Measurements from ENCODE around the gene GMCL2.

GMCL2 gene

DNA sequence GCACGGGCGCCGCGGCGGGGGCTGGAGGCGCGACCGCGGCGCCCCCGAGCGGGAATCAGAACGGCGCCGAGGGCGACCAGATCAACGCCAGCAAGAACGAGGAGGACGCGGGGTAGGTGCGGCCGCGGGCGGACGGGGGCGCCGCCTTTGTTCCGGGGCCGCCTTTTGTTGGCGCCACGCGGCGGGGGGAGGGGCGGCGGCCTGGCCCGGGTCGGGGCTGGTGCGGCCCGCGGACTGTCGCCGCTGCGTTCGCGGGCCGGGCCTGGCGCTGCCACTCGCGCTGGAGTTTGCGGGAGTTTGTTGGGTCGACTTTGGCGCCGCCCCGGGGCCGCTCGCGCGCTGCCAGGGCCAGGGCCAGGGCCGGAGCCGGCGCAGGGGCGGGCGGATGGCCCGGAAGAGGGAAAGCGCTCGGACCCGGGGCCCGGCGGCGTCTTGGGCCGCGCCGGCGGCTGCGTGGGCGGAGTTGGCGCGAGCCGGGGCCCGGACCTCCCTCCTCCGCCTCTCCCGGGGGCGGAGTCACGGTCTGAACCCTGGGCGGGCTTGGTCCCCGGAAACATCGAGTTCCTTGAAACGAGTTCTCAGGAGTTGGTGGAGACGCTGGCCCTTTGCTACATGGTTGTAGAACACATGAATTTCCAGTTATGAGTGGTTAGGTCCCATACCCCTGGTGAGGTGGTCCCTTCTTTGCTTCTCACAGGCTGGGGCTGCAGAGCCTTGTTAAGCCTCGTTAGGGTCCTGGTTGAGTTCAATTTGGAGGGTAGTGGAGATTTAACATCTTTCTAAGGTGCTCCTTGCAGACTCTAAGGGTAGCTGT lies 18.0 kb upstream of the GMCL2 start:
- peak overlapping the region; percentile 78 for H3K27ac ChIP-seq (ENCODE audit: low read depth, low read length)
- H3K27me3 ChIP-seq (ENCODE audit: insufficient read depth, low read length) = peaks cover 3% of the 10 kb centered on the region
- peak overlapping the region; percentile 89 for H2BK5ac ChIP-seq (ENCODE audit: low read depth, low read length, poor library complexity)
- peak overlapping the region; percentile 94 for H3K4ac ChIP-seq (ENCODE audit: low read depth, low read length)
- peak overlapping the region; percentile 97 for H3K14ac ChIP-seq (ENCODE audit: low read length)
- H3K23ac ChIP-seq (ENCODE audit: low read length) = no peak overlapping the region
- H3K79me2 ChIP-seq (ENCODE audit: control insufficient read depth, insufficient read depth, low read length, poor library complexity) = peaks cover 26% of the 10 kb centered on the region
- peak overlapping the region; percentile 88 for H4K91ac ChIP-seq (ENCODE audit: low read depth, low read length)
- H4K12ac ChIP-seq (ENCODE audit: low read depth, low read length) = peak overlapping the region; percentile 92
- H3K4me2 ChIP-seq (ENCODE audit: low read length) = peak overlapping the region; percentile 55
- H3K36me3 ChIP-seq (ENCODE audit: control insufficient read depth in 1 of 2, insufficient read depth in 2 of 2, low read length in 2 of 2) = peaks cover 34 to 41% of the 10 kb centered on the region in 2 experiments
- peak overlapping the region; percentile 72 for H2BK120ac ChIP-seq (ENCODE audit: insufficient read depth, low read length, poor library complexity)
- WGBS (ENCODE audit: extremely low coverage, insufficient coverage, insufficient read length) = no CpG with 5 or more reads among the region's 90 CpGs
- H3K18ac ChIP-seq (ENCODE audit: low read length) = peak overlapping the region; percentile 80
- peak overlapping the region; percentile 100 for H3K4me3 ChIP-seq (ENCODE audit: low read depth, low read length)
- DNase-seq = peak in 1 of 2 donors; percentile 70
- H3K9ac ChIP-seq (ENCODE audit: low read length) = peak overlapping the region; percentile 100
- peak overlapping the region; percentile 93 for H4K8ac ChIP-seq (ENCODE audit: low read depth, low read length)
- no peaks in the 10 kb centered on the region for H3K9me3 ChIP-seq (ENCODE audit: insufficient read depth, low read depth, low read length)
- no peak overlapping the region for H2BK12ac ChIP-seq (ENCODE audit: low read length)
- H2AK5ac ChIP-seq (ENCODE audit: low read length) = peak overlapping the region; percentile 95
- H2AFZ ChIP-seq (ENCODE audit: insufficient read depth, low read length, poor library complexity) = peak overlapping the region; percentile 74
- H3K4me1 ChIP-seq (ENCODE audit: control insufficient read depth in 1 of 2, insufficient read depth in 2 of 2, low read length in 2 of 2) = peaks cover 0 to 13% of the 10 kb centered on the region in 2 experiments
- H3K79me1 ChIP-seq (ENCODE audit: low read length) = peaks cover 11% of the 10 kb centered on the region

DNA sequence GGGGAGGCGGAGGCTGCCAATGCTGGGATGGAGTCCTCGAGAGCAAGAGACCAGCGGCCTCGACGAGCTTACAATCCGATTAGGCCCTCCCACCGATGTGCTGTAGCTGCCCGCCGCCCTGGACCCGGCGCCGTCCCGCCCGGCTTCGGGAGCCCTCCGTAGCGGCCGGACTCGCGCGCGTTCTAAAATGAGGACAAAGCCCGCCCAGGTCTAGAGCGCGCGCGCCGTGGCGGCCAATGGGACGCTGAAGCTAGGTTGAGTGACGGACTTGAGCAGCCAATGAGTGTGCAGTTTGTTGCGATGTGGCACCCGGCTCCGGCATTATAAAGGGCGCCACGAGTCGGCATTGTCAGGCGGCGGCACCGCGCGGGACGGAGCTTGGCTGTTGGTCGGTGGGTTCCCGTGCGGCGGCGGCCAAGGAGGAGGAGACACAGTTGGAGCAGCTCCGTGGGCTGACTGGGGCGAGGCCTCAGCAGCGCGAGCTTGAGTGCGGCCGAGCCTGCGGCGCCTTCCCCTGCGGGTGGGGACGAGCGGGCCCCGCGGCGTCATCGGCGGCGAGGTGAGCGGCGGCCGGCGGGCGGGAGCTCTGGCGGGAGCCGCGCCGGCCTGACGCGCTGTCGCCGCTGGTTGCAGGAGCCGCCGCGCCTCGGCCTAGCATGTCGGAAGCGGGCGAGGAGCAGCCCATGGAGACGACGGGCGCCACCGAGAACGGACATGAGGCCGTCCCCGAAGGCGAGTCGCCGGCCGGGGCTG lies 17.2 kb upstream of the GMCL2 start, which contains the start of gene HNRNPAB:
Gene HNRNPAB (plus strand): TSS at position 352 of the 753 bp plus-strand sequence. CDS start 305 bp downstream, at position 657.
- Histone ChIP-seq H3K36me3 (ENCODE audit: control insufficient read depth in 1 of 2, insufficient read depth in 2 of 2, low read length in 2 of 2) (peaks cover 26 to 33% of the 10 kb centered on the region in 2 experiments), H3K18ac (ENCODE audit: low read length) (peak within 1 kb of the TSS; percentile 80), H3K9ac (ENCODE audit: low read length) (peak within 1 kb of the TSS; percentile 100), H3K23ac (ENCODE audit: low read length) (no peak within 1 kb of the TSS), H3K79me2 (ENCODE audit: control insufficient read depth, insufficient read depth, low read length, poor library complexity) (peaks cover 26% of the 10 kb centered on the region), H3K9me3 (ENCODE audit: insufficient read depth, low read depth, low read length) (no peaks in the 10 kb centered on the region), H3K4me2 (ENCODE audit: low read length) (peak within 1 kb of the TSS; percentile 96), H4K91ac (ENCODE audit: low read depth, low read length) (peak within 1 kb of the TSS; percentile 88), H2BK120ac (ENCODE audit: insufficient read depth, low read length, poor library complexity) (peak within 1 kb of the TSS; percentile 72), H4K12ac (ENCODE audit: low read depth, low read length) (peak within 1 kb of the TSS; percentile 92), H2BK12ac (ENCODE audit: low read length) (no peak within 1 kb of the TSS), H3K14ac (ENCODE audit: low read length) (peak within 1 kb of the TSS; percentile 97), H4K8ac (ENCODE audit: low read depth, low read length) (peak within 1 kb of the TSS; percentile 93), H3K27ac (ENCODE audit: low read depth, low read length) (peak within 1 kb of the TSS; percentile 78), H2AK5ac (ENCODE audit: low read length) (peak within 1 kb of the TSS; percentile 95), H3K79me1 (ENCODE audit: low read length) (peaks cover 11% of the 10 kb centered on the region), H2BK5ac (ENCODE audit: low read depth, low read length, poor library complexity) (peak within 1 kb of the TSS; percentile 89), H2AFZ (ENCODE audit: insufficient read depth, low read length, poor library complexity) (peak within 1 kb of the TSS; percentile 92), H3K4me3 (ENCODE audit: low read depth, low read length) (peak within 1 kb of the TSS; percentile 100), H3K4me1 (ENCODE audit: control insufficient read depth in 1 of 2, insufficient read depth in 2 of 2, low read length in 2 of 2) (peaks cover 0 to 13% of the 10 kb centered on the region in 2 experiments), H3K27me3 (ENCODE audit: insufficient read depth, low read length) (peaks cover 3% of the 10 kb centered on the region), H3K4ac (ENCODE audit: low read depth, low read length) (peak within 1 kb of the TSS; percentile 94)
- WGBS (ENCODE audit: extremely low coverage, insufficient coverage, insufficient read length) = no CpG with 5 or more reads among the region's 96 CpGs
- DNase-seq = peak; percentile 96 to 99

DNA sequence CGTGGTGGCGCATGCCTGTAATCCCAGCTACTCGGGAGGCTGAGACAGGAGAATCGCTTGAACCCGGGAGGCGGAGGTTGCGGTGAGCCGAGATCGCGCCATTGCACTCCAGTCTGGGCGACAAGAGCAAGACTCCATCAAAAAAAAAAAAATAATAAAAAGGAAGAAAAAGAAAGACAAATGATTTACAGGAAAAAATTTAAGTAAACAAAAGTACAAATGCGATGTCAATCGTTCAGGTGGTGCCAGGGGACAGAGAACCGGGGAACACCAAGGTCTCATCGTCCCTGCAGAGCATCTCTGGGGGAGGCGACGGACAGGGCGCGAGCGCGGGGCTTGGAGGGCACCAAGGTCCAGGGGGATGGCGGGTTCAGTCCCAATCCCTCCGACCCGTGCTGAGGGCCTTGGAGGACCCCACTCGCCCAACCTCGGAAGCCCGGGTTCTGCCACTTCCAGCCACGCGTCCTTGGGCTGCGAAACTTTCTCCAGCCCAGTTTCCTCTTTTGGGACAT lies 16.6 kb upstream of the GMCL2 start:
- Histone ChIP-seq H3K23ac (ENCODE audit: low read length) (no peak overlapping the region), H3K9me3 (ENCODE audit: insufficient read depth, low read depth, low read length) (no peaks in the 10 kb centered on the region), H2BK12ac (ENCODE audit: low read length) (no peak overlapping the region), H3K36me3 (ENCODE audit: control insufficient read depth in 1 of 2, insufficient read depth in 2 of 2, low read length in 2 of 2) (peaks cover 20 to 27% of the 10 kb centered on the region in 2 experiments), H3K27me3 (ENCODE audit: insufficient read depth, low read length) (peaks cover 3% of the 10 kb centered on the region), H3K14ac (ENCODE audit: low read length) (peak overlapping the region; percentile 25), H2BK120ac (ENCODE audit: insufficient read depth, low read length, poor library complexity) (peak overlapping the region; percentile 2), H3K4me1 (ENCODE audit: control insufficient read depth in 1 of 2, insufficient read depth in 2 of 2, low read length in 2 of 2) (peaks cover 0 to 13% of the 10 kb centered on the region in 2 experiments), H2AK5ac (ENCODE audit: low read length) (no peak overlapping the region), H3K79me1 (ENCODE audit: low read length) (peaks cover 11% of the 10 kb centered on the region), H3K9ac (ENCODE audit: low read length) (peak overlapping the region; percentile 89), H4K8ac (ENCODE audit: low read depth, low read length) (peak overlapping the region; percentile 43), H2BK5ac (ENCODE audit: low read depth, low read length, poor library complexity) (peak overlapping the region; percentile 10), H3K18ac (ENCODE audit: low read length) (peak overlapping the region; percentile 12), H4K91ac (ENCODE audit: low read depth, low read length) (peak overlapping the region; percentile 52), H3K79me2 (ENCODE audit: control insufficient read depth, insufficient read depth, low read length, poor library complexity) (peaks cover 26% of the 10 kb centered on the region), H3K4ac (ENCODE audit: low read depth, low read length) (peak overlapping the region; percentile 7), H3K27ac (ENCODE audit: low read depth, low read length) (peak overlapping the region; percentile 20), H3K4me2 (ENCODE audit: low read length) (peak overlapping the region; percentile 96), H4K12ac (ENCODE audit: low read depth, low read length) (peak overlapping the region; percentile 73), H3K4me3 (ENCODE audit: low read depth, low read length) (peak overlapping the region; percentile 75), H2AFZ (ENCODE audit: insufficient read depth, low read length, poor library complexity) (peak overlapping the region; percentile 92)
- no CpG with 5 or more reads among the region's 30 CpGs for whole genome bisulfite sequencing (ENCODE audit: extremely low coverage, insufficient coverage, insufficient read length)
- no peak for DNase-seq

DNA sequence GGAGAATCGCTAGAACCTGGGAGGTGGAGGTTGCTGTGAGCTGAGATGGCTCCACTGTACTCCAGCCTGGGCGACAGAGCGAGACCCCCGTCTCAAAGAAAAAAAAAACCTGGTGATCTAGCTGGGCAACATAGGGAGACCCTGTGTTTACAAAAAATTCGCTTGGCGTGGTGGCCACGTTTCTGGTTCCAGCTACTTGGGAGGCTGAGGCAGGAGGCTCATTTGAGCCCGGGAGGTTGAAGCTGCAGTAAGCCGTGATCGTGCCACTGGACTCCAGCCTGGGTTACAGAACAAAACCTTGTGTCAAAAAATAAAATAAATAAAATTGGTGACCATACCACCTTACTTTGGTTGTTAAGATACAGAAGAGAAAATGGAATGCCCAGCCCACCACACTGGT lies 15.4 kb upstream of the GMCL2 start:
- no peak overlapping the region for H3K4me2 ChIP-seq (ENCODE audit: low read length)
- H3K79me2 ChIP-seq (ENCODE audit: control insufficient read depth, insufficient read depth, low read length, poor library complexity) = peaks cover 26% of the 10 kb centered on the region
- H2BK5ac ChIP-seq (ENCODE audit: low read depth, low read length, poor library complexity) = no peak overlapping the region
- H3K23ac ChIP-seq (ENCODE audit: low read length) = no peak overlapping the region
- H4K8ac ChIP-seq (ENCODE audit: low read depth, low read length) = no peak overlapping the region
- no peak overlapping the region for H2BK12ac ChIP-seq (ENCODE audit: low read length)
- no peak overlapping the region for H4K91ac ChIP-seq (ENCODE audit: low read depth, low read length)
- H3K9ac ChIP-seq (ENCODE audit: low read length) = no peak overlapping the region
- no peak overlapping the region for H3K4ac ChIP-seq (ENCODE audit: low read depth, low read length)
- H3K14ac ChIP-seq (ENCODE audit: low read length) = no peak overlapping the region
- peaks cover 11% of the 10 kb centered on the region for H3K79me1 ChIP-seq (ENCODE audit: low read length)
- no peak overlapping the region for H3K18ac ChIP-seq (ENCODE audit: low read length)
- H3K4me1 ChIP-seq (ENCODE audit: control insufficient read depth in 1 of 2, insufficient read depth in 2 of 2, low read length in 2 of 2) = peaks cover 0 to 12% of the 10 kb centered on the region in 2 experiments
- no peak overlapping the region for H3K27ac ChIP-seq (ENCODE audit: low read depth, low read length)
- H2BK120ac ChIP-seq (ENCODE audit: insufficient read depth, low read length, poor library complexity) = no peak overlapping the region
- no peaks in the 10 kb centered on the region for H3K9me3 ChIP-seq (ENCODE audit: insufficient read depth, low read depth, low read length)
- H4K12ac ChIP-seq (ENCODE audit: low read depth, low read length) = no peak overlapping the region
- H3K36me3 ChIP-seq (ENCODE audit: control insufficient read depth in 1 of 2, insufficient read depth in 2 of 2, low read length in 2 of 2) = peaks cover 11 to 17% of the 10 kb centered on the region in 2 experiments
- H3K27me3 ChIP-seq (ENCODE audit: insufficient read depth, low read length) = peaks cover 3% of the 10 kb centered on the region
- H2AK5ac ChIP-seq (ENCODE audit: low read length) = no peak overlapping the region
- H3K4me3 ChIP-seq (ENCODE audit: low read depth, low read length) = no peak overlapping the region
- no peak overlapping the region for H2AFZ ChIP-seq (ENCODE audit: insufficient read depth, low read length, poor library complexity)
- DNase-seq = no peak
- no CpG with 5 or more reads among the region's 10 CpGs for WGBS (ENCODE audit: extremely low coverage, insufficient coverage, insufficient read length)
